T-helper 2 cell treated with Interferon-gamma antibody and Interleukin-4, amounts not matched to agents 5 μg/mL and 100 μg/mL, for 36 hours (primary cell): ENCODE results near the gene TPSG1.

Source experiments
- DNase-seq: peaks from one replicate; pipeline ENCODE4 v3.0.0; 2021; ENCODE audit warnings: low spot score
- H3K27ac Mint-ChIP-seq: one replicate; pipeline ENCODE4 v1.8.0; 2021; ENCODE audit warnings: mild to moderate bottlenecking, mixed read lengths
- H3K27me3 Mint-ChIP-seq: one replicate; pipeline ENCODE4 v1.8.0; 2021; ENCODE audit warnings: low read depth, mixed read lengths
- H3K36me3 Mint-ChIP-seq: one replicate; pipeline ENCODE4 v1.8.0; 2021; ENCODE audit warnings: low read depth, mixed read lengths
- H3K4me1 Mint-ChIP-seq: one replicate; pipeline ENCODE4 v1.8.0; 2021; ENCODE audit warnings: low read depth, mixed read lengths
- H3K4me3 Mint-ChIP-seq: one replicate; pipeline ENCODE4 v1.8.0; 2022; ENCODE audit warnings: mild to moderate bottlenecking, moderate library complexity, mixed read lengths
- H3K9me3 Mint-ChIP-seq: one replicate; pipeline ENCODE4 v1.8.0; 2021; ENCODE audit warnings: mixed read lengths

Gene TPSG1

GRCh38 chr16:1181404-1182315 lies 43.4 kb downstream of the TPSG1 start:
- no peak for DNase-seq
- Mint-ChIP-seq H3K27me3 (no peaks in the 10 kb centered on the region), H3K9me3 (no peaks in the 10 kb centered on the region), H3K4me3 (no peak overlapping the region), H3K4me1 (no peaks in the 10 kb centered on the region), H3K36me3 (no peaks in the 10 kb centered on the region), H3K27ac (no peak overlapping the region)

GRCh38 chr16:1180549-1181403 lies 44.3 kb downstream of the TPSG1 start:
- Mint-ChIP-seq H3K36me3 (no peaks in the 10 kb centered on the region), H3K27me3 (no peaks in the 10 kb centered on the region), H3K9me3 (no peaks in the 10 kb centered on the region), H3K4me1 (no peaks in the 10 kb centered on the region), H3K4me3 (no peak overlapping the region), H3K27ac (no peak overlapping the region)
- no peak for DNase-seq

GRCh38 chr16:1178295-1178910 lies 46.7 kb downstream of the TPSG1 start:
- Mint-ChIP-seq H3K27ac (no peak overlapping the region), H3K4me1 (no peaks in the 10 kb centered on the region), H3K27me3 (no peaks in the 10 kb centered on the region), H3K4me3 (no peak overlapping the region), H3K36me3 (no peaks in the 10 kb centered on the region), H3K9me3 (no peaks in the 10 kb centered on the region)
- no peak for DNase-seq

- no peaks in the 10 kb centered on the region for H3K9me3 Mint-ChIP-seq
- H3K27ac Mint-ChIP-seq: no peak overlapping the region
- H3K27me3 Mint-ChIP-seq: no peaks in the 10 kb centered on the region
- no peak overlapping the region for H3K4me3 Mint-ChIP-seq
- no peaks in the 10 kb centered on the region for H3K36me3 Mint-ChIP-seq
- DNase-seq: no peak
- no peaks in the 10 kb centered on the region for H3K4me1 Mint-ChIP-seq
Measured at GRCh38 chr16:1177750-1178149, 47.3 kb downstream of the TPSG1 start.

GRCh38 chr16:1177053-1177452 lies 48.0 kb downstream of the TPSG1 start:
- H3K4me1 Mint-ChIP-seq: no peaks in the 10 kb centered on the region
- no peak overlapping the region for H3K4me3 Mint-ChIP-seq
- DNase-seq: no peak
- no peaks in the 10 kb centered on the region for H3K9me3 Mint-ChIP-seq
- H3K27ac Mint-ChIP-seq: no peak overlapping the region
- no peaks in the 10 kb centered on the region for H3K36me3 Mint-ChIP-seq
- H3K27me3 Mint-ChIP-seq: no peaks in the 10 kb centered on the region

- no peaks in the 10 kb centered on the region for H3K36me3 Mint-ChIP-seq
- H3K27ac Mint-ChIP-seq: no peak overlapping the region
- no peak for DNase-seq
- H3K4me3 Mint-ChIP-seq: no peak overlapping the region
- H3K27me3 Mint-ChIP-seq: no peaks in the 10 kb centered on the region
- no peaks in the 10 kb centered on the region for H3K4me1 Mint-ChIP-seq
- H3K9me3 Mint-ChIP-seq: no peaks in the 10 kb centered on the region
Measured at GRCh38 chr16:1176280-1176897, 48.7 kb downstream of the TPSG1 start.

- Mint-ChIP-seq H3K9me3 (no peaks in the 10 kb centered on the region), H3K4me1 (no peaks in the 10 kb centered on the region), H3K36me3 (no peaks in the 10 kb centered on the region), H3K27ac (no peak overlapping the region), H3K27me3 (no peaks in the 10 kb centered on the region), H3K4me3 (no peak overlapping the region)
- DNase-seq: no peak
Measured at GRCh38 chr16:1175566-1176279, 49.3 kb downstream of the TPSG1 start.

- Mint-ChIP-seq H3K9me3 (no peaks in the 10 kb centered on the region), H3K27me3 (no peaks in the 10 kb centered on the region), H3K4me3 (no peak overlapping the region)
Measured at GRCh38 chr16:1174477-1175357, 50.4 kb downstream of the TPSG1 start.

GRCh38 chr16:1173788-1174451 lies 51.1 kb downstream of the TPSG1 start:
- no peaks in the 10 kb centered on the region for H3K27me3 Mint-ChIP-seq
- no peaks in the 10 kb centered on the region for H3K4me1 Mint-ChIP-seq
- no peak for DNase-seq
- H3K36me3 Mint-ChIP-seq: no peaks in the 10 kb centered on the region
- H3K9me3 Mint-ChIP-seq: no peaks in the 10 kb centered on the region
- no peak overlapping the region for H3K4me3 Mint-ChIP-seq
- no peak overlapping the region for H3K27ac Mint-ChIP-seq

More at GRCh38 chr16:1174477-1175357, 50.4 kb downstream of the TPSG1 start:
- Mint-ChIP-seq H3K36me3 (no peaks in the 10 kb centered on the region), H3K4me1 (no peaks in the 10 kb centered on the region), H3K27ac (no peak overlapping the region)
- DNase-seq: no peak

GRCh38 chr16:1172651-1173050 lies 52.4 kb downstream of the TPSG1 start:
- no peak overlapping the region for H3K27ac Mint-ChIP-seq
- H3K27me3 Mint-ChIP-seq: no peaks in the 10 kb centered on the region
- H3K9me3 Mint-ChIP-seq: no peaks in the 10 kb centered on the region
- H3K4me1 Mint-ChIP-seq: no peaks in the 10 kb centered on the region
- no peak for DNase-seq
- no peaks in the 10 kb centered on the region for H3K36me3 Mint-ChIP-seq
- H3K4me3 Mint-ChIP-seq: no peak overlapping the region

GRCh38 chr16:1171854-1172428 lies 53.1 kb downstream of the TPSG1 start:
- no peaks in the 10 kb centered on the region for H3K9me3 Mint-ChIP-seq
- DNase-seq: no peak
- no peaks in the 10 kb centered on the region for H3K27me3 Mint-ChIP-seq
- no peak overlapping the region for H3K27ac Mint-ChIP-seq
- H3K4me1 Mint-ChIP-seq: no peaks in the 10 kb centered on the region
- H3K36me3 Mint-ChIP-seq: no peaks in the 10 kb centered on the region
- H3K4me3 Mint-ChIP-seq: no peak overlapping the region
